Ishikawa (cell line): ENCODE measurements around the gene HOXA10.

ENCODE experiments used
- NFIC ChIP-seq: IDR thresholded peaks from 2 replicates; pipeline ENCODE4 v1.6.1; 2012
- TAF1 ChIP-seq: IDR thresholded peaks from 2 replicates; pipeline ENCODE4 v1.6.1; 2012; ENCODE audit warnings: low read depth, mild to moderate bottlenecking

DNA sequence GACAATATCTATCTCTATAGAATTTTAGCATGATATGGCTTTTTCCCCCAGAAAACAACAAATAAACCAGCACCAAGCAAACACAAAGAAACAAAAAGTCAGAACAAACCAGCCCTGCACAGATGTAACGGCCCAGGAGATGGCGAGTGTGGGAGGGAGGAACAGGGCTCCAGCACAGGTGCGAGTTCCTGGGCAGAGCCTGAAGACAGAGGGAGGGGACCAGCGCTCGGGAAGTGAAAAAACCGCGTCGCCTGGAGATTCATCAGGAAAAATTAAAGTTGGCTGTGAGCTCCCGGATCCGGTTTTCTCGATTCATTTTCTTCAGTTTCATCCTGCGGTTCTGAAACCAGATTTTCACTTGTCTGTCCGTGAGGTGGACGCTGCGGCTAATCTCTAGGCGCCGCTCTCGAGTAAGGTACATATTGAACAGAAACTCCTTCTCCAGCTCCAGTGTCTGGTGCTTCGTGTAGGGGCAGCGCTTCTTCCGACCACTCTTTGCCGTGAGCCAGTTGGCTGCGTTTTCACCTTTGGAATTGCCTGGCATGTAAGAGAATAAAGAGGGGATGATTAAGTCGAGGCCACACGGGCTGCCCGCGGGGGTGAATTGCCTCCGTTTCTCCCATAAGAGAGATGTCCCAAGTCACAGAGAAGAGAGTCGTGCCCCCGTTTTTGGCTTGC lies 2.3 kb downstream of the HOXA10 start:
- no peak for TF ChIP-seq NFIC
- TF ChIP-seq TAF1 = no peak
